ENCODE measurements around the gene SEC23B. TPM values are rescaled to one million over a fixed set of nuclear protein-coding genes. Genes with fewer than 3 reads are reported as not detected.

Gene SEC23B
- total and polyA plus RNA-seq, 10 donors, result 7.2 to 67.5 (median 53.2) TPM

DNA sequence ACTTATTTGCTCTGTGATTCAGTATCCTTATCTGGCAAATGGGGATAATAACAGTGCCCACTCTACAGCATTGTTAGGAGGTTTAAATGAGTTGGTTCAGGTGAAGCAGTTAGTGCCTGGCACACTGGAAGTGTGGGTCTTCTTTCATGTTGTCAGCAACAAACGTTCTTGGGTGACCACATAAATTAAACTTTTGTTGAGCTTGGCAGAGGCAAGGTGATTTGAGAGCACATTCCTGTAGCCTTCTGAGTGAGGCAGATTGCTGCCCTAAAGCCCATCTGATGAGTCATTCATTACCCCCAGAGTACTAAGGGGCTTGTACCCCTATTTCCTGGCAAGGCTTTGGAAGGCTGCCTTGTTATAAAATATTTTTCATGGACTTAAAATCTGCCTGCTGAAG, 25.8 kb downstream of the SEC23B start:
- no peak for DNase-seq
- 57 to 74% (median 69%) methylated on average over 1 of the region's 1 CpG for WGBS, 5 donors
- no peaks in the 10 kb centered on the region for H3K27me3 ChIP-seq (replicated peaks in 1 of 7)
- TF ChIP-seq POLR2A (IDR thresholded peaks at IDR 0.05), result no peak
- no peak for TF ChIP-seq CTCF (IDR thresholded peaks at IDR 0.05 in 8 of 11, conservative IDR thresholded peaks at IDR 0.05 in 3 of 11)
- no peak for TF ChIP-seq POLR2AphosphoS5 (IDR thresholded peaks at IDR 0.05)
- H3K27ac ChIP-seq, result no peak overlapping the region
- no peaks in the 10 kb centered on the region for H3K4me1 ChIP-seq
- peaks cover 2 to 100% (median 84%) of the 10 kb centered on the region in 6 donors for H3K36me3 ChIP-seq
- no peaks in the 10 kb centered on the region for H3K9me3 ChIP-seq
- intact Hi-C loops (cut with DNase I; ENCODE audit: low total_unique reads), result no loop called here
- no peak overlapping the region for H3K4me3 ChIP-seq

DNA sequence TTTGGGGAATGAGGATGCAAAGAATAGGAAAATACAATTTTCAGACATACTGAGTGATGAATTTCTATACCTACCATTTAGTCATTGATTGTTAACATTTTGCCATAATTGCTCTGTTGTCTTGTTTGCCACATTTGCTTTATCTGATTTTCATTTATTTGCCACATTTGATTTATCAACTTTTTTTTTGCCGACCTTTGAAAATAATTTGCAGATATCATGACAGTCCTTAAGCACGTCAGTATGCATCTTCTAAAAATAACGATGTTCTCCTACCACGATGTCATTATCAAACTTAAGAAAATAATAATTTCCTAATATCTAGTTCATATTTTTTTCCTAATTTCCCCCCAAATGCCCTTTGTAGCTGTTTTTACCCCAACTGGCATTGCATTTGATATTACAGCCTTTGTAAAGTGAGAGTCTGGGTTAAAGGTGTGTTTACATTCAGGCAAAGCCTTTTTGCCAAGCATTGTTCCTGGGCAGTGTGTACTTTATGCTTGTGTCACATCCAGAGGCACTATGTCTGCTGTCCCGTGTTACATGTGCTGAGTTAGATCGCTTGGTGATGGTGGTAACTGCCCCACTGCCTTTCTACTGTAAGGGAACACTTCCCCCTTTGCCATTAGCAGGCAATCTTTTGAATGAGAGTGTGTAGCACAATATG, 26.4 kb downstream of the SEC23B start:
- H3K4me1 ChIP-seq, result no peaks in the 10 kb centered on the region
- 84 to 93% (median 87%) methylated on average over 6 of the region's 6 CpGs for WGBS, 5 donors
- H3K36me3 ChIP-seq, result peaks cover 2 to 100% (median 79%) of the 10 kb centered on the region in 6 donors
- no peaks in the 10 kb centered on the region for H3K27me3 ChIP-seq (replicated peaks in 1 of 7)
- H3K9me3 ChIP-seq, result no peaks in the 10 kb centered on the region
- TF ChIP-seq POLR2A (IDR thresholded peaks at IDR 0.05) (no peak), CTCF (IDR thresholded peaks at IDR 0.05 in 8 of 11, conservative IDR thresholded peaks at IDR 0.05 in 3 of 11) (no peak), POLR2AphosphoS5 (IDR thresholded peaks at IDR 0.05) (no peak)
- DNase-seq, result no peak
- H3K4me3 ChIP-seq, result no peak overlapping the region
- no peak overlapping the region for H3K27ac ChIP-seq
- intact Hi-C loops (cut with DNase I; ENCODE audit: low total_unique reads), result no loop called here

GRCh38 chr20:18537651-18538050, 29.9 kb downstream of the SEC23B start:
- intact Hi-C loops (cut with DNase I; ENCODE audit: low total_unique reads), result no loop called here
- Histone ChIP-seq H3K27ac (no peak overlapping the region), H3K36me3 (peaks cover 2 to 100% (median 73%) of the 10 kb centered on the region in 6 donors), H3K9me3 (no peaks in the 10 kb centered on the region), H3K27me3 (replicated peaks in 1 of 7) (no peaks in the 10 kb centered on the region), H3K4me3 (no peak overlapping the region), H3K4me1 (no peaks in the 10 kb centered on the region)
- DNase-seq, result no peak
- 90 to 100% (median 100%) methylated on average over 2 of the region's 2 CpGs for WGBS, 5 donors
- TF ChIP-seq POLR2AphosphoS5 (IDR thresholded peaks at IDR 0.05) (no peak), CTCF (IDR thresholded peaks at IDR 0.05 in 8 of 11, conservative IDR thresholded peaks at IDR 0.05 in 3 of 11) (no peak), POLR2A (IDR thresholded peaks at IDR 0.05) (no peak)

- 93 to 97% (median 95%) methylated on average over 5 of the region's 5 CpGs for WGBS, 5 donors
- H3K4me1 ChIP-seq, result no peaks in the 10 kb centered on the region
- intact Hi-C loops (cut with DNase I; ENCODE audit: low total_unique reads), result no loop called here
- peaks cover 0 to 100% (median 75%) of the 10 kb centered on the region in 6 donors for H3K36me3 ChIP-seq
- H3K9me3 ChIP-seq, result no peaks in the 10 kb centered on the region
- no peaks in the 10 kb centered on the region for H3K27me3 ChIP-seq (replicated peaks in 1 of 7)
- no peak for DNase-seq
- no peak for TF ChIP-seq POLR2A (IDR thresholded peaks at IDR 0.05)
- TF ChIP-seq POLR2AphosphoS5 (IDR thresholded peaks at IDR 0.05), result no peak
- TF ChIP-seq CTCF (IDR thresholded peaks at IDR 0.05 in 8 of 11, conservative IDR thresholded peaks at IDR 0.05 in 3 of 11), result no peak
- H3K27ac ChIP-seq, result no peak overlapping the region
- H3K4me3 ChIP-seq, result no peak overlapping the region
These were observed 34.0 kb downstream of the SEC23B start for GRCh38 chr20:18541741-18542140.
